GM12801 (cell line): ENCODE data around the gene TMEM135.

Experiments
- TF ChIP-seq, protein P1 (sequence below): IDR thresholded peaks from one replicate; pipeline ENCODE4 v1.5.1; 2011; ENCODE audit warnings: control low read depth; ENCODE audit not compliant: insufficient read length; ENCODE audit errors: extremely low read depth

The TMEM135 gene

DNA sequence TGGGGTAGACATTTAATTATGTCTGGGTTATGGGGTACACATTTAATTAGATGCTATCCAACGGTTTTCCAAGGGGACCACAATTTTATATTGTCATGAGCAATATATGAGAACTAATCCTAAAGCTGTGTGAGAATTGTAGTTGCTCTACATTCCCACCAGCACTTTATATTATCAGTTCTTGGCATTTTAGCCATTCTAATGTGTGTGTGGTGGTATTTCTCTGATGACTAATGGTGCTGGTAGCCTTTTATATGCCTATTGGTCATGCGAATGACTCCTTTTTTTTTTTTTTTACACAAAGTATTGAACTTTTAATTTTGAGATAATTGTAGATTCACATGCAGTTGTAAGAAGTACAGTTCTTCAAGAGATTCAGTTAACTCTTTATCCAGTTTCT lies 26.2 kb downstream of the TMEM135 start:
- TF ChIP-seq, protein P1, sequence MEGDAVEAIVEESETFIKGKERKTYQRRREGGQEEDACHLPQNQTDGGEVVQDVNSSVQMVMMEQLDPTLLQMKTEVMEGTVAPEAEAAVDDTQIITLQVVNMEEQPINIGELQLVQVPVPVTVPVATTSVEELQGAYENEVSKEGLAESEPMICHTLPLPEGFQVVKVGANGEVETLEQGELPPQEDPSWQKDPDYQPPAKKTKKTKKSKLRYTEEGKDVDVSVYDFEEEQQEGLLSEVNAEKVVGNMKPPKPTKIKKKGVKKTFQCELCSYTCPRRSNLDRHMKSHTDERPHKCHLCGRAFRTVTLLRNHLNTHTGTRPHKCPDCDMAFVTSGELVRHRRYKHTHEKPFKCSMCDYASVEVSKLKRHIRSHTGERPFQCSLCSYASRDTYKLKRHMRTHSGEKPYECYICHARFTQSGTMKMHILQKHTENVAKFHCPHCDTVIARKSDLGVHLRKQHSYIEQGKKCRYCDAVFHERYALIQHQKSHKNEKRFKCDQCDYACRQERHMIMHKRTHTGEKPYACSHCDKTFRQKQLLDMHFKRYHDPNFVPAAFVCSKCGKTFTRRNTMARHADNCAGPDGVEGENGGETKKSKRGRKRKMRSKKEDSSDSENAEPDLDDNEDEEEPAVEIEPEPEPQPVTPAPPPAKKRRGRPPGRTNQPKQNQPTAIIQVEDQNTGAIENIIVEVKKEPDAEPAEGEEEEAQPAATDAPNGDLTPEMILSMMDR: no peak

DNA sequence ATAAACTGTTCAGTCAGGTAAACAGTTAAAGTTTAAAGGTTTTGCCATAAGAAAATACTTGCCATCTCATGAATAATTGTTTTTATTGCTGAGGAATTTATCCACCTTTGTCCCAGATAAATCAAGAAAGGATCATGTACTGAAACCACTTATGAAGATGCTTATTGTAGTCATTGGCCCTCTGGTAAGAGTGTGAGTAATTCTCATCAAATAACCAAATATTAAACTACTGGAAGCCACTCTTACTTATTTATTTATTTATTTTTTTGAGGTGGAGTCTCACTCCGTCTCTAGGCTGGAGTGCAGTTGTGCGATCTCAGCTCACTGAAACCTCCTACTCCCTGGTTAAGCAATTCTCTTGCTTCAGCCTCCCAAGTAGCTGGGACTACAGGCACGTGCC lies 35.1 kb downstream of the TMEM135 start:
- TF ChIP-seq, protein P1: no peak

DNA sequence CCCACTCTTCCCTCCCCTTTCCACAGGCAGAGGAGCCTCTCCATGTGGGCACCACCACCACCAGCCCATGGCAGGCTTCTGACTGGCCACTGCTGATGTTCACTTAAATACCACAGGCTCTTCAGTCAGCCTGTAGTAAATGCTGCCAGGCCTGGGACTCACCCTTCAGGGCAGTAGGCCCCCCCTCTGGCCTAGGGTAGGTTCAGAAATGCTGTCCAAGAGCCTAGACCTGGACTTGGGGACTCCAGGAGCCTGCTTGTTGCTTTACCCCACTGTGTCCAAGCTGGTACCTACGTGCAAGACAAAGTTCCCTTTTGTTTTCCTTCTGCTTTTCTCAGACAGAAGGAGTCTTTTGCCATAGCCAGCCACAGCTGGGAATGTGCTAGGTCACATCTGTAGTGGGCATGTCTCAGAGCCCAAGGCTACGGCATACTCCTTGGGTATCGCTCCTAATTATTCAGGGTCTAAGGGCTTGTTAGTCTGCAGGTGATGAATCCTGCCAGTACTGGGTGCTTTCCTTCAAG lies 38.6 kb downstream of the TMEM135 start:
- TF ChIP-seq, protein P1: no peak

DNA sequence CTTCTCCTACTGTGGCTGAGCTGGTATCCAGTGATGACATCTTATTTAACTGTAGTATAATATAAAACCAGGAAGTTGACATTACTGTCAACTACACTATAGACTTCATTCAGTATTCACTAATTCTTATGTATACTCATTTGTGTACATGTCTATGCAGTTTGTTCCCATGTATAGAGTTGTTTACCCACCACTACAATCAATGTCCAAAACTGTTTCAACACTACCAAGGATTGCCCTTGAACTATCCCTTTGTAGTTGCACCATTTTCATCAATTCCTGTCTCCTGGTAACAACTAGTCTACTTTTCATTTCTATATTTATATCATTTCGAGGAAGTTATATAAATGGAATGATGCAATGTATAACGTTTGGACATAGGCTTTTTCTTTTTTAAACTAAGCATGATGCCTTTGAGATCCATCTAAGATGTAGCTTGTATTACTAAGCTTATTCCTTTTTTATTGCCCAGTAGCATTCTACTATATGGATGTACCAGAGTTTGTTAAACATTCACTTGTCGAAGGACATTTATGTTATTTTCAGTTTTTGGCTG lies 39.2 kb downstream of the TMEM135 start:
- TF ChIP-seq, protein P1: no peak

DNA sequence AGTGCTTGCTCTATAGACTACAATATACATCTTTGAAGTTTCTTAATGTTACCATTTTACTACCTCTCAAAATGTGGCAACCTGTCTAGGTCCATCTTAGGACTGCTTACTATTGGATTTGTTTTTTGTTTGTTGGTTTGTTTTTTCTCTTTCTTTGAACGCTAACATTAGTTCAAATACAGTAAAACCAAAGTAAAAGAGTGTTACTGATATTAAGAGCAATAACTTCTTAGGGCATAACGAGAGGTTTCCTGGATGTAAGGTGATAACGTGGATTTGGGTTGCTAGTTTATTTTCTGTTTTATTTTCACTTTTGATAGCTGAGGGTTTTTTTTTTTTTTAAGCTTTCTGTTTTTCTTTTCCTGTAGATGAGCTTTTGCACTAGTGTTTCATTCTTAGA lies 43.6 kb downstream of the TMEM135 start:
- TF ChIP-seq, protein P1: no peak

DNA sequence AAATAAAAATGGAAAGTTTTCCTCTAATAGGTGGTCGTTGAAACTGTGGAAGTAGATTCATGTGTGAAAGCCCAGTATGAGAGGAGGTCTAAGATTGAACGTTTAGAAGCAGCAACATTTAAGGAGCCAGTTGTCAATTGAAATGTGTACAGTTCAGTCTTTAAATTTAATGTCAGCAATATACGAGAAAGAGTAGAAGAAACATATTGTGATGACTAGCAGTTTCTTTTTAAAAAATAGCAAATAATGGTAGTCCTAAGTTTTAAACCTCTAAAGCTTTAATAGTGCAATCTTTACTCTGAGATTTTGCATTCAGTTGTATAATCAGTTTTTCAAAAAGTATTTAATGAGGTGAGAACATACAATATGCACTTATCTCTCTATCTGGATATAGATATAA lies 44.9 kb downstream of the TMEM135 start:
- TF ChIP-seq, protein P1: no peak

DNA sequence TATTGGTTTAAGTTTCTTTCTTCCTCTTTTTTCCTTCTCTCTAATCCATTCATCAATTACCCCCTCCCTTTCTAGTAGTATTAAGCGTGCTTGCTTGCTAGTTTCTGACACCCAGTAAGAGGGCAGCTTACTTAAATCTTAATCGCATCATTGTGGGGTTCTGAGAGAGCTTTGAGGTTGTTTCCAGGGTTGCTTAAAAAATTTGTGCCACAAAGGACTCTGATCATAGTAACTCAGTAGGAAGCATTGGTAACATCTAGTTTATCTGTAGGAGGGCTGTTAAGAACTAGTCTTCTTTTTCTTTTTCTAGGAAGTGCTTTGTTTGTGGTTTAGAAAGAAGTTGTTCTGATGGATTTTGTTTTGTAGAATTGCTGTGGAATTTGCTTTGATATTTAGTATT lies 45.3 kb downstream of the TMEM135 start:
- TF ChIP-seq, protein P1: no peak
